Fibroblast of lung (primary cell): Measurements from ENCODE around the gene RFNG.

ENCODE experiments used
- CTCF ChIP-seq, 2 donors: IDR thresholded peaks in 1 of 2; conservative IDR thresholded peaks in 1 of 2; 1 replicate in 1 of 2; 2 replicates in 1 of 2; pipeline ENCODE4 v1.5.1; 2011 to 2012; ENCODE audit warnings: low read length in 2 of 2, control low read depth in 1 of 2, inconsistent platforms in 1 of 2, low read depth in 1 of 2, mild to moderate bottlenecking in 1 of 2
- EZH2 ChIP-seq: IDR thresholded peaks from 2 replicates; pipeline ENCODE4 v1.5.1; 2012; ENCODE audit warnings: low read length, control low read depth, mild to moderate bottlenecking; ENCODE audit errors: missing control alignments

- no peak for TF ChIP-seq CTCF (conservative IDR thresholded peaks at IDR 0.05 in 1 of 2, IDR thresholded peaks at IDR 0.05 in 1 of 2; ENCODE audit: low read depth in 1 of 2, low read length in 2 of 2)
- no peak for TF ChIP-seq EZH2
Measured at GRCh38 chr17:82062984-82063368, 11.4 kb upstream of the RFNG start.
